GM21619 (cell line): ENCODE measurements around the gene MLF2.
"Not testable (repeated sequence)": the region's sequence is repeated elsewhere in the genome, so short reads cannot be mapped to it uniquely, and the experiment has no call there.

Experiments used
- ATAC-seq: cut with Tn5 transposase; IDR thresholded peaks from one replicate; pipeline ENCODE4 v1.9.1; 2021; ENCODE audit not compliant: unreplicated experiment

MLF2 gene

GRCh38 chr12:6765634-6766581 lies 13.0 kb upstream of the MLF2 start, which contains the start of gene PTMS:
Gene PTMS, plus strand, starts transcription at chr12:6766363. Its CDS starts 343 bp downstream, at chr12:6766706.
- ATAC-seq: peak; percentile 18

DNA sequence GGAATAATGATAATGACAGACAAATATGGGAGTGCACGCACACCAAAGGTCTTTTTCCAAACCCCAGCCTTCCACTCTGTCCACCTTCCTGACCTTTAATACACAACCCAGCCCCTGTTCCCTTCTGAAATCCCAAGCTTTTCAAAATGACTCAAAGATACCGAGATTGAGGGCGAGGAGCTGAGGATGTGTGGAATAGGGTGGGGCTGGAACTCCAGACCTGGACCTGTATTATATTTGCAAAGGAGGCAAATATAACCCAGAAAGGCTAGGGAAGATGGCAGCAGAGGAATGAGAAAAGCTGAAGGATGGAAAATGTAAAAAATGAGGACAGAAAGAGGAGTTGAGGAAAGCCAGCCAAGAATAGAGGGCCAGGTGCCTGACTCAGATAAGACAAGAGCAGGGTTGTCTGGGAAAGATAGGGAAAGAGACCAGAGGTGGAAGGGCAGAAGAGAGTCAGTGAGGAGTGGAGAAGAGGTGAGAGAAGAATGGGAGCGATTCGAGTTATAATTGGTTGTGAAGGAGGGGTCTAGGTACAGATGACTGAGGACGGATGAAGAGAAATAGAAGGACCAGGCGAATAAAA lies 12.2 kb upstream of the MLF2 start:
- ATAC-seq: no peak

GRCh38 chr12:6764011-6764828 lies 11.3 kb upstream of the MLF2 start:
- ATAC-seq: peak; percentile 70

- no peak for ATAC-seq
Measured at GRCh38 chr12:6763380-6763779, 10.4 kb upstream of the MLF2 start.

DNA sequence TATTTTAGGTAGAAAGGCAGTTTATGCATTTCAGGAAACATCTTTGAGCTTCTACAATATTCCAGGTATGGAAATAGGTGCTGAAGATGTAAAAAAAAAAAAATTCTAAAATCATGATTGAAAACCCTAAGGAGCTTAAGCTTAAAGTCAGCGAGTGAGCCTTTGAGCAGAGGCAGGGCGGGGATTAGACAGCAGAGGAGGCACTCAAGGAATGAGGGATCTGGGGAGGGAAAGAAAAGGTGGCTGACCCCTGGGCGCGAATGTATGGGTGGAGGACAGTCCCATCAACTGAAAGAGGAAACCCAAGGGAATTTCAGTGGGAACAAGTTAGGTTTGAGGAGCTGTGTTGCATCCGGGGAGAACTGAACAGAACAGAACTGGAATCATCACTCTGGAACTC lies 6.8 kb upstream of the MLF2 start:
- ATAC-seq: no peak

- ATAC-seq: no peak
Measured at GRCh38 chr12:6758506-6759095, 5.7 kb upstream of the MLF2 start.

GRCh38 chr12:6757028-6757690 lies 4.2 kb upstream of the MLF2 start:
- no peak for ATAC-seq

DNA sequence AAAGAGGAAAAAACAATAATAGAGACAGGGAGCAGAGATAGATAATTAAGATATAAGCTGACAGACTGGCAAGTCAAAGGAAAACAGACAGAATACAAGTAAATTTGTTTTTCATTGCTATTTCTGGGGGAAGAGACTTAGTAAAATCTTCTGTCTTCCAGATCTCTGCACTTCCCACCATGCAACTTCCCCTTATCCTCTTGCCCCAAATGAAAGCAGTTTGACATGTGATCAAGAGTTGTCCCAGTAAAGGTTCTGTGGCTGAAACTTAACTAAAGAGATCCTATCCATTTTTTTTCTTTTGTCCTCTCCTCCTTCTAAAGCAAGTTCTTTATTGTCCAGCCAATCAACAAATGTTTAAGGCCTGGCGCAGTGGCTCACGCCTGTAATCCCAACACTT lies 1.5 kb upstream of the MLF2 start:
- ATAC-seq: no peak

- no peak for ATAC-seq
Measured at GRCh38 chr12:6753772-6754356, 923 bp upstream of the MLF2 start.

DNA sequence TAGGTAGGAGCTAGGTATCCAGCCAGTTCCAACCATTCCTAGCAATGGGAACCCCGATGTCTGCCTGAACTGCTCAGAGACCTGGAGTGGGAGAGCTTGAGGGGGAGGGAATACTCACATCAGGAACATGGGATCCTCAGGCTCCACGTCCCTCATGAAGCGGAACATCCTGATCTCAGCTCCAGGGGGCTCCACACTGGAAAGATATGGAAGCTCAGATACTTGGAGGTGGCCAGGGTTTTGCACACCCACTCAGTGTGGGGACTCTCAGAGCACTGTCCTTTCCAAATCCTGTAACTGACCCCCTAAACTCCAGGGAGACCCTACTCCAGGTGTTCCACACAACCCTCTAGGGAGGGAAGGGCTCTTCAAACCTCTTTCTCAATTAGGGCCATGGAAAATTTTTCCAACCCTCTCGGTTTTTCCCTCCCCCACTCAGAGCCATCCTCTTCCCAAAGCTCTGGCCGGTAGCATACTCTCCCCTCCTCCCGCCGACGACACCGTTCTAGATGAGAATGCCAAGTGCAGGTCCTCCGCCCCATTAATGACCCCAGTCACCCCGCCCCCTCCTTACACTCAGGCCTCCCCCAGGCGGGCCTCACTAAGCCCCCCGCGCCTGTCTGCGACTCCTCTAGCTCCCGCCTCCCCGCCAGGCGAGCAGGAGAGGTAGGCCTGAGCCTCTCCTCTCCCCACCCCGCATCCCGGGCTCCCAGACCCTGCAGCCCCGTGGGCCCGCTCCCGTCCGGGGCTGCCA lies 597 bp downstream of the MLF2 start:
- no peak for ATAC-seq

DNA sequence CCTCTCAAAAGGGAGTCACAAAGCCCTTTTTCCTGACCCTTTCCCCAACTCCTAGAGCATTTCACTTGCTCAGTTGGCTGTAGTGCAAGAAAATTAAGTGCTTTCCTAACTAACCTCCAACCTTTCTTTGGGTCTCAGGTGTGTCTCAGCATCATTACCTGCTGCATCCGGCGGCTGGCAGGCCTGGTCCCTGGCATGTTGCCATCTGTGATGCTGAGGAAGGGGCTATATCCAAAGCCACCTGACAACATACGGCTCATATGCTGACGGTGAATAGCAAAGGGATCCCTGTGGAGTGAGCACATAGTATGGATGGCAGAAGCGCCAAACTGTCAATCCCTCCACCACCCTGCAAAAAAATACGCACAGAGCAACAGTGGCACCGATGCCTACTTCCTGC lies 1.2 kb downstream of the MLF2 start:
- ATAC-seq: no peak

GRCh38 chr12:6750506-6750905 lies 2.4 kb downstream of the MLF2 start:
- ATAC-seq: no peak

DNA sequence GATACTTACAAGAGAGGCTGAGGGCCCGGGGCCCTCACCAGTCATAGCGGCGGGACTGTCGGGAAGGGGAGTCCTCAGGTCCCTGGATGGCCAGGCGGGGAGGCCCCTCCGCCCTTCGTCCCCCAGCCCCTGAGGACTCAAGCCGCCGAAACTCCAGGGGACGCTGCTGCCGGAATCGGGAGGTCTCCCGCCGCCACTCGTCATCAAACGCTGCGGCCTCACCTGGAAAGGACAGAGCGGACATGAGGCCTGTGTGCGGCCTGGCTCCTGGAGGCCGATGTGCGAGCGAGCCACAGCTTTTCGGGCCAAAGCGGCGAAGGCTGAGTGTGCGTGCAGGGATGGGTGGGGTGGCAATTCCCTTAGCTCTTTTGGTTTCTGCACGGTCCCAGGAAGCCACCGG lies 4.2 kb downstream of the MLF2 start:
- no peak for ATAC-seq

DNA sequence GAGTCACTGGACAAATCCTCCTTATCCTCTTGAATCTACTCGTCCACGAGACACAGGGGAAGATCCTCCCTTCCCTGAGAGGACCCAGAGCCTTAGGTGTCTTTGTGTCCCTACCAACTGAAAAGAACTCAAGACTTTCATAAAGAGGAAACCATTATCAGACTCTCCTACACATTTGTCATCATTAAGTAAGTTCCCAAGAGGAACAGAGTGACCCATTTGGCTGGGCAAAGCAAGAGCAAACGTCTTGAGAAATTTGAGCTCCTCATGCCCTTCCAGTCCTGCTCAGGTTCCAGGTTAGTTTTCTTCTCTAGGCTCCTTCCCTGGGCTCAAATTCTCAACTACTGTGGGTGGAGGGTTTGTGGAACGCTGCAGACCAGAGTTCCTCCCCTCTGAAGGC lies 5.7 kb downstream of the MLF2 start:
- ATAC-seq: no peak

DNA sequence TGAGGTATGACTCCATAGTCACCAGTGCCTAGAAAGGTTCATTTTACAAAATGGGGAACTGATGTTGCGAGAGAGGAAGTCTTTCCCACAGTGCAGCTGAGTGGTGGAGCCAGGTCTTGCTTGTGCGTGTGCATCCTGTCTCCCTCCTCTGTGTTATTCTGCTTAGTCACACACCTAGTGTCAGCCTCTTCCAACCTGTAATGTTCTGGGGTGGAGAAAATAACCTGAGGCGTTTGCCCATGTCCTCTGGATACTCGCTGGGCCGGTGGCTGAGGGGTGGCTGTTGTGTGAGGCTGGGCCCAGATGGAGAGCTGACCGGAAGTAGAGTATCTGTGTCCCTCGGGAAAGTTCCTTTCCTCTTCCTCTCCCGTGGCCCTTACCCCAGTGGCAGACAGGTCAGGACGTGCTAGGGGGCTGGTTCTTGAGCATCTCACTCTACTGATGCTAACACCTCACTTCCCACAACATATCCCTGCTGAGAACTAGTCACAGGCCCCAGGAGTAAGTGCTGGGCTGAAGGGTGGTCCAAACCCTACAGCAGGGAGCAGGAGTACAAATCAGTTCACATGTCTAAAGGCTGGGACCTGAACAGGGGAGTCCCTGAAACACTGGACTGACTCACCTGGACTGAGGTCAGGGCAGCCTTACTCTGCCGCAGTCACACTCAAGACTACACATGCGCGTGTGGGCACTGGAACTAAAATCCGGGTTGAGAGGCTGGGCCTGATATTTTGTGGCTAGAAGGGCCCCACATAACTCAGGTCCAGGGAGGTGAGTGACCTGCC lies 7.0 kb downstream of the MLF2 start:
- ATAC-seq: no peak

- ATAC-seq: not testable (repeated sequence)
Measured at GRCh38 chr12:6743300-6743699, 9.6 kb downstream of the MLF2 start.

- no peak for ATAC-seq
Measured at GRCh38 chr12:6742834-6743233, 10.1 kb downstream of the MLF2 start.

DNA sequence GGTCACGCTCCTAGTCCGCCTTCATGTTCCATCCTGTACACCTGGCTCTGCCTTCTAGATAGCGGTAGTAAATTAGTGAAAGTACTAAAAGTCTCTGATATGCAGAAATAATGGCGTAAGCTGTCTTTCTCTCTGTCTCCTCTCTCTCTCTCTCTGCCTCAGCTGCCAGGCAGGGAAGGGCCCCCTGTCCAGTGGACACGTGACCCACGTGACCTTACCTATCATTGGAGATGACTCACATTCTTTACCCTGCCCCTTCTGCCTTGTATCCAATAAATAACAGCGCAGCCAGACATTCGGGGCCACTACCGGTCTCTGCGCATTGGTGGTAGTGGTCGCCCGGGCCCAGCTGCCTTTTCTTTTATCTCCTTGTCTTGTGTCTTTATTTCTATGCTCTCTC lies 10.9 kb downstream of the MLF2 start:
- ATAC-seq: not testable (repeated sequence)

DNA sequence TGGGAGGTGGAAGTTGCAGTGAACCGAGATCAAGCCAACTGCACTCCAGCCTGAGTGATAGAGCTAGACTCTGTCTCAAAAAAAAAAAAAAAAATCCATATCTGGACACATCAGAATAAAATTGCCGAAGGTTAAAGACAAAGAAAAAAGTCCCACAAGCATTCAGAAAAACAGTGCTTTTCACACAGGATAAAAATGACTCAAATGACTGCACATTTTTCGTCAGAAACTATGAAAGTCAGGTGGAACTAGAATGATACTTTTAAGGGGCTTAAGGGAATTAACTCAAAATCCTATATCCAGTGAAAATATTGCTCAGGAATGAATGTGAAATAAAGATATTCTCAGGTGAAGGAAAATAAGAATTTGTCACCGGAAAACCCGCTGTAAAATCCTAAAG lies 16.2 kb downstream of the MLF2 start:
- no peak for ATAC-seq
